Ishikawa (cell line): Measurements from ENCODE around the gene TBC1D23.

ENCODE experiments used
- CEBPB ChIP-seq: IDR thresholded peaks from 2 replicates; pipeline ENCODE4 v1.6.1; 2012
- CREB1 ChIP-seq: IDR thresholded peaks from 2 replicates; pipeline ENCODE4 v1.6.1; 2012; ENCODE audit warnings: low read depth
- EGR1 ChIP-seq: IDR thresholded peaks from 2 replicates; pipeline ENCODE4 v1.6.1; 2012
- EP300 ChIP-seq: IDR thresholded peaks from 2 replicates; pipeline ENCODE4 v1.6.1; 2012; ENCODE audit warnings: borderline replicate concordance
- FOXM1 ChIP-seq: IDR thresholded peaks from 2 replicates; pipeline ENCODE4 v1.6.1; 2012; ENCODE audit warnings: low read depth, borderline replicate concordance
- MAX ChIP-seq: IDR thresholded peaks from 2 replicates; pipeline ENCODE4 v1.6.1; 2012
- NFIC ChIP-seq: IDR thresholded peaks from 2 replicates; pipeline ENCODE4 v1.6.1; 2012
- RAD21 ChIP-seq: IDR thresholded peaks from 2 replicates; pipeline ENCODE4 v1.6.1; 2012; ENCODE audit warnings: low read depth
- REST ChIP-seq: IDR thresholded peaks from 2 replicates; pipeline ENCODE4 v1.6.1; 2012; ENCODE audit warnings: low read depth, mild to moderate bottlenecking
- TAF1 ChIP-seq: IDR thresholded peaks from 2 replicates; pipeline ENCODE4 v1.6.1; 2012; ENCODE audit warnings: low read depth, mild to moderate bottlenecking
- TCF12 ChIP-seq: IDR thresholded peaks from 2 replicates; pipeline ENCODE4 v1.6.1; 2012; ENCODE audit warnings: low read depth
- TEAD4 ChIP-seq: IDR thresholded peaks from 2 replicates; pipeline ENCODE4 v1.6.1; 2012
- USF1 ChIP-seq: IDR thresholded peaks from 2 replicates; pipeline ENCODE4 v1.6.1; 2012
- YY1 ChIP-seq: IDR thresholded peaks from 2 replicates; pipeline ENCODE4 v1.6.1; 2012; ENCODE audit warnings: low read depth
- ZBTB7A ChIP-seq: IDR thresholded peaks from 2 replicates; pipeline ENCODE4 v1.6.1; 2012; ENCODE audit warnings: low read depth

Gene TBC1D23

GRCh38 chr3:100254168-100254777 is 6.5 kb upstream of the TBC1D23 start:
- TF ChIP-seq TEAD4 (no peak), FOXM1 (no peak), RAD21 (peak; percentile 95), EP300 (no peak), NFIC (no peak; the same call in 1 of the 2 replicates)

GRCh38 chr3:100256731-100257151 is 4.1 kb upstream of the TBC1D23 start:
- TF ChIP-seq CEBPB (no peak), RAD21 (no peak), EP300 (no peak), MAX (no peak), NFIC (no peak), TEAD4 (no peak), FOXM1 (no peak), CREB1 (no peak)

- TF ChIP-seq EGR1 (no peak), TEAD4 (no peak), REST (no peak), CEBPB (no peak), TCF12 (no peak), ZBTB7A (no peak), NFIC (no peak), EP300 (no peak), CREB1 (no peak), TAF1 (no peak), FOXM1 (no peak), YY1 (no peak), USF1 (no peak), MAX (no peak), RAD21 (no peak)
Measured at GRCh38 chr3:100257586-100257985, 3.2 kb upstream of the TBC1D23 start.

GRCh38 chr3:100260081-100260684 is 609 bp upstream of the TBC1D23 start:
- TF ChIP-seq YY1 (no peak), CEBPB (no peak), USF1 (no peak), TEAD4 (no peak)

GRCh38 chr3:100261485-100261903 is 702 bp downstream of the TBC1D23 start:
- no peak for TF ChIP-seq CREB1
- TF ChIP-seq USF1: no peak
- TF ChIP-seq EP300: no peak
- no peak for TF ChIP-seq TCF12
- TF ChIP-seq FOXM1: no peak
- no peak for TF ChIP-seq TAF1
- no peak for TF ChIP-seq MAX
- no peak for TF ChIP-seq NFIC
- TF ChIP-seq TEAD4: no peak
- no peak for TF ChIP-seq ZBTB7A
- TF ChIP-seq CEBPB: no peak
- no peak for TF ChIP-seq YY1
- TF ChIP-seq EGR1: no peak

GRCh38 chr3:100263583-100263982 is 2.8 kb downstream of the TBC1D23 start:
- no peak for TF ChIP-seq EGR1

GRCh38 chr3:100264242-100264641 is 3.5 kb downstream of the TBC1D23 start:
- TF ChIP-seq RAD21 (no peak), CEBPB (no peak), EP300 (no peak), NFIC (no peak), EGR1 (no peak), TCF12 (no peak), TEAD4 (no peak), REST (no peak), TAF1 (no peak), YY1 (no peak), CREB1 (no peak), FOXM1 (no peak), MAX (no peak), USF1 (no peak), ZBTB7A (no peak)
